Measurements from ENCODE around the gene RASAL3.

The RASAL3 gene

DNA sequence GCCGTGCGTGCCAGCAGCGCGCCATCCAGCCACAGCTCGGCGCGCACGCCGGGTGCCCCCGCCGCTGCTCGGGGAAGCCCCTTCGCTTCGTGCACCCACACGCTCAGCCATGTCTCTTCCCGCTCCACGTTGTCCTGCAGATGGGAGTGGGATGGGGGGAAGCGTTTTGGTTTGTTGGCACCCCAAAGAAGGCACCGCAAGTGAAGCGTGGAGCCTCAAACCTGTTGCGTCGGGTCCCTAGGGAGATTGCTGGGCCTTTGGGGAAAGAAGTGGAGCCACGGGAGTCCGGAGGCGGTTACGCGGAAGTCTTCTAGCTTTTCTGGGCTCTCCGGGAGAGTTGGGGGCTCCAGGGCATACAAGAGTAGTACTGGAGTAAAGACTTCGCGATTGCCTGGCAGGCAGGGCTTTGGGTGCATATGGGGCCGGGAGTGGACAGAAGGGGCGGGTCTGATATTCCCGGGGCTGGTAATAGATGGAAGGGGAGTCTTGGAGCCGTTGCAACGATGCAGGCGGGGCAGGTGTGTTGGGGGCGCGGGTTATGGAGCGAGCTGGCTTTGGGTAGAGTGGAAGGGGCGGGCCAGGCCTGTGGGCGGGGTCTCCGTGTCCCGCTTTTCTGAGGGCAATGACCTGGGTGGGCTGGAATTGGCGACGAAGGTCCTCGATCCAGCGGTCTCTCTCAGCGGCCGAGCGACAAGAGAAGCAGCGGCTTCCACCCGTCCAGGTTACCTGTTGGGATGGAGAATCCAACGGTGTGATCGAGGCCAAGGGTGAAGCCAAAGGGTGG, 6.5 kb downstream of the RASAL3 start:
- no peak for DNase-seq (ENCODE audit: insufficient read length, low spot score)
- no peak for FAIRE-seq
- TF ChIP-seq POLR2A (IDR thresholded peaks at IDR 0.05; ENCODE audit: low read depth, low read length), result no peak
- TF ChIP-seq SPI1 (IDR thresholded peaks at IDR 0.05; ENCODE audit: low read depth, low read length), result no peak
- TF ChIP-seq POLR2AphosphoS5 (IDR thresholded peaks at IDR 0.05; ENCODE audit: low read depth, low read length), result no peak
- TF ChIP-seq POU2F2 (IDR thresholded peaks at IDR 0.05; ENCODE audit: low read depth, low read length), result no peak
- no peak for TF ChIP-seq PAX5 (IDR thresholded peaks at IDR 0.05; ENCODE audit: insufficient read depth, low read length, severe bottlenecking)
- TF ChIP-seq TAF1 (IDR thresholded peaks at IDR 0.05; ENCODE audit: low read depth, low read length), result no peak

GRCh38 chr19:15456871-15457700, 7.3 kb downstream of the RASAL3 start:
- FAIRE-seq, result no peak
- TF ChIP-seq POU2F2 (IDR thresholded peaks at IDR 0.05; ENCODE audit: low read depth, low read length), result no peak
- no peak for TF ChIP-seq TAF1 (IDR thresholded peaks at IDR 0.05; ENCODE audit: low read depth, low read length)
- no peak for DNase-seq (ENCODE audit: insufficient read length, low spot score)

DNA sequence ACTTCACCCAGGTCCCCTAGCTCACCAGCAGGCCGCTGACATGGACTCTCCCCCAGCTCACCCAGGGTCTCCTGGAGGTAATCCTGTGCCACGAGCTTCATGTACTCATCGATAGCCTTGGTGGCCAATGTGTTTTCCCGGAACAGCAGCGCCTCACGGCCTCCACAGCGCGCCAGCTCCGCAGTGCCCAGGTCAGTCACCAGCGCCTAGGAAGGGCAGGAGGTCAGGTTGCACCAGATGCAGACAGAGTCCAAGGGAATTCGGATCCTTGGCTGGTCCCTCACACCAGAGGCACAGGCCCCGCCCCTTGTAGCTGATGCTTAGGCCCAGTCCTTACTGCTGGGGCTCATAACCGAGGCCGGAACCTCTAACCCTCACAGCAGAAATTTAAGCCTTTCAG, 7.9 kb downstream of the RASAL3 start:
- DNase-seq (ENCODE audit: insufficient read length, low spot score), result no peak
- FAIRE-seq, result no peak
- TF ChIP-seq POU2F2 (IDR thresholded peaks at IDR 0.05; ENCODE audit: low read depth, low read length) (no peak), SPI1 (IDR thresholded peaks at IDR 0.05; ENCODE audit: low read depth, low read length) (no peak), TAF1 (IDR thresholded peaks at IDR 0.05; ENCODE audit: low read depth, low read length) (no peak), POLR2A (IDR thresholded peaks at IDR 0.05; ENCODE audit: low read depth, low read length) (no peak), POLR2AphosphoS5 (IDR thresholded peaks at IDR 0.05; ENCODE audit: low read depth, low read length) (no peak), PAX5 (IDR thresholded peaks at IDR 0.05; ENCODE audit: insufficient read depth, low read length, severe bottlenecking) (no peak)

GRCh38 chr19:15455996-15456395, 8.3 kb downstream of the RASAL3 start:
- FAIRE-seq, result no peak
- no peak for DNase-seq (ENCODE audit: insufficient read length, low spot score)
- no peak for TF ChIP-seq SPI1 (IDR thresholded peaks at IDR 0.05; ENCODE audit: low read depth, low read length)
- TF ChIP-seq PAX5 (IDR thresholded peaks at IDR 0.05; ENCODE audit: insufficient read depth, low read length, severe bottlenecking), result no peak
- TF ChIP-seq POU2F2 (IDR thresholded peaks at IDR 0.05; ENCODE audit: low read depth, low read length), result no peak
- no peak for TF ChIP-seq TAF1 (IDR thresholded peaks at IDR 0.05; ENCODE audit: low read depth, low read length)
- TF ChIP-seq POLR2AphosphoS5 (IDR thresholded peaks at IDR 0.05; ENCODE audit: low read depth, low read length), result no peak
- TF ChIP-seq POLR2A (IDR thresholded peaks at IDR 0.05; ENCODE audit: low read depth, low read length), result no peak

GRCh38 chr19:15453906-15454860, 10.2 kb downstream of the RASAL3 start:
- no peak for TF ChIP-seq PAX5 (IDR thresholded peaks at IDR 0.05; ENCODE audit: insufficient read depth, low read length, severe bottlenecking)
- no peak for TF ChIP-seq POU2F2 (IDR thresholded peaks at IDR 0.05; ENCODE audit: low read depth, low read length)
- no peak for TF ChIP-seq POLR2AphosphoS5 (IDR thresholded peaks at IDR 0.05; ENCODE audit: low read depth, low read length)
- no peak for TF ChIP-seq TAF1 (IDR thresholded peaks at IDR 0.05; ENCODE audit: low read depth, low read length)
- no peak for DNase-seq (ENCODE audit: insufficient read length, low spot score)
- FAIRE-seq, result no peak

GRCh38 chr19:15453091-15453578, 11.2 kb downstream of the RASAL3 start:
- DNase-seq (ENCODE audit: insufficient read length, low spot score) (no peak), FAIRE-seq (no peak)
- TF ChIP-seq TAF1 (IDR thresholded peaks at IDR 0.05; ENCODE audit: low read depth, low read length) (no peak), PAX5 (IDR thresholded peaks at IDR 0.05; ENCODE audit: insufficient read depth, low read length, severe bottlenecking) (no peak), POLR2A (IDR thresholded peaks at IDR 0.05; ENCODE audit: low read depth, low read length) (no peak), SPI1 (IDR thresholded peaks at IDR 0.05; ENCODE audit: low read depth, low read length) (no peak), POLR2AphosphoS5 (IDR thresholded peaks at IDR 0.05; ENCODE audit: low read depth, low read length) (no peak), POU2F2 (IDR thresholded peaks at IDR 0.05; ENCODE audit: low read depth, low read length) (no peak)

DNA sequence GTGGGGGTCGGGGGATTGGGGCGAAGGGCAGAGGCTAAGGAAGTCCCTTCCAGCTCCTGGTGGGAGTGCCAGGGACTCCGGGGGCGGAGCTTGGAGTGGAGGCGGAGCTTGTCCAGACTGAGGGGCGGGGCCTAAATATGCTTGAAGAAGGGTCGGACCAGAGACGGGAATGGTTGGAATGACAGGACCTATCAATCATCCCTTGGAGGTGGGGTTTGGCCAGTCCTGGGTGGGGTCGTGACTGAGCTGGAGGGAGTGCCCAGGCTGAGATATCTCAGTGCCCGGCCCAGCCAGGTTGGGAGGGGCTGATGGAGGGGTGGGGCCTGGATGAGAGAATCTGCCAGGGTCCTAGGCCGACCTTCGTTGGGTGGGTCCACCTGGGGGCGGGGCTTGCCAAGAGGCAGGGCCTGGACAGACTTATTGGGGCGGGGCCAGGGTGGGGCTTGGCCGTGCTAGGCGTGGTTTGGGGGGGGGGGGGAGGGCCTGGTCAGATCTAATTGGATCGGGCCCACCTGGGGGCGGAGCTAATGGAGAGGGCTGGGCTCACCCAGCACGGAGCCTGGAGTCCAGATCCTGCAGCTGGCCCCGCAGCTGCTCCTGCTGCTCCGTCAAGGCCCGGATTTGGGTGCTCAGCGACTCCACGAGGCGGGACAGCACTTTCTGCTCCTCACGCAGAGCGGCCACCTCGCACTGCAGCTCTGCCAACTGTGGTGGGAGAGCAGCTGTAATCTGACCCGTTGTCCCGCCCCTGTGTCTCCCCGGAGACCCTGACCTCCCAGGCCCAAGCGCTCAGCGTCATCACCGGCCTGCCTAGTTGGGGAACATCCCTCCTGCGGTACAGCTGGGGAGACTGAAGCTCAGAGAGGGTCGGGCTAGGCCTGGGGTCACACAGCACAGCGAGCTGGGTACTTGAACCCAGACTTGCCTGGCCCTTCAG, 12.0 kb downstream of the RASAL3 start:
- no peak for TF ChIP-seq TAF1 (IDR thresholded peaks at IDR 0.05; ENCODE audit: low read depth, low read length)
- TF ChIP-seq POU2F2 (IDR thresholded peaks at IDR 0.05; ENCODE audit: low read depth, low read length), result no peak
- FAIRE-seq, result no peak

DNA sequence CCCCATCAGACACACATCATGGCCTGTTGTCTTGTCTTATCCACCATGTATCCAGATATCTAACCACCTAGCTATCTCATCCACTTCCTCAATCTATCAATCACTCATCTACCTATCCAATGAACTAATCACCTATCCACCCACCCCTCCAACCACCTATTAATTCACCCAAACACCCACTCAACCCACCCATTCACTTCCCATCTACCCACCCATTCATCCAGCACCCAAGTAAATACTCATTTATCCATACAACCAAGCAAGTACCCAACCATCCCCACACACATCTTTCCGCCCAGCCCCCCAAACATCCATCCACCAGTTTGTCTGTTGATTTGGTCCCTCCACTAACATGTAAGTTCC, 13.8 kb downstream of the RASAL3 start:
- DNase-seq (ENCODE audit: insufficient read length, low spot score) (no peak), FAIRE-seq (no peak)
- TF ChIP-seq POLR2A (IDR thresholded peaks at IDR 0.05; ENCODE audit: low read depth, low read length) (no peak), POU2F2 (IDR thresholded peaks at IDR 0.05; ENCODE audit: low read depth, low read length) (no peak), SPI1 (IDR thresholded peaks at IDR 0.05; ENCODE audit: low read depth, low read length) (peak; percentile 48; the same call in 1 of the 2 replicates)

More for the DNA sequence above, 12.0 kb downstream of the RASAL3 start:
- peak; percentile 61 for DNase-seq (ENCODE audit: insufficient read length, low spot score)
